Fibroblast of lung (primary cell): ENCODE data around the gene ERMAP.

Source experiments
- CTCF ChIP-seq, 2 donors: IDR thresholded peaks in 1 of 2; conservative IDR thresholded peaks in 1 of 2; 1 replicate in 1 of 2; 2 replicates in 1 of 2; pipeline ENCODE4 v1.5.1; 2011 to 2012; ENCODE audit warnings: low read length in 2 of 2, control low read depth in 1 of 2, inconsistent platforms in 1 of 2, low read depth in 1 of 2, mild to moderate bottlenecking in 1 of 2
- EZH2 ChIP-seq: IDR thresholded peaks from 2 replicates; pipeline ENCODE4 v1.5.1; 2012; ENCODE audit warnings: low read length, control low read depth, mild to moderate bottlenecking; ENCODE audit errors: missing control alignments

- no peak for TF ChIP-seq CTCF (conservative IDR thresholded peaks at IDR 0.05 in 1 of 2, IDR thresholded peaks at IDR 0.05 in 1 of 2; ENCODE audit: low read depth in 1 of 2, low read length in 2 of 2)
- no peak for TF ChIP-seq EZH2
Measured at GRCh38 chr1:42806593-42806992, 10.3 kb upstream of the ERMAP start.
